CMK (cell line): ENCODE data around the gene TBC1D22A.

Experiments
- DNase-seq: peaks from one replicate; pipeline ENCODE4 v3.0.0-alpha.2; 2010; ENCODE audit warnings: low read depth

The TBC1D22A gene

DNA sequence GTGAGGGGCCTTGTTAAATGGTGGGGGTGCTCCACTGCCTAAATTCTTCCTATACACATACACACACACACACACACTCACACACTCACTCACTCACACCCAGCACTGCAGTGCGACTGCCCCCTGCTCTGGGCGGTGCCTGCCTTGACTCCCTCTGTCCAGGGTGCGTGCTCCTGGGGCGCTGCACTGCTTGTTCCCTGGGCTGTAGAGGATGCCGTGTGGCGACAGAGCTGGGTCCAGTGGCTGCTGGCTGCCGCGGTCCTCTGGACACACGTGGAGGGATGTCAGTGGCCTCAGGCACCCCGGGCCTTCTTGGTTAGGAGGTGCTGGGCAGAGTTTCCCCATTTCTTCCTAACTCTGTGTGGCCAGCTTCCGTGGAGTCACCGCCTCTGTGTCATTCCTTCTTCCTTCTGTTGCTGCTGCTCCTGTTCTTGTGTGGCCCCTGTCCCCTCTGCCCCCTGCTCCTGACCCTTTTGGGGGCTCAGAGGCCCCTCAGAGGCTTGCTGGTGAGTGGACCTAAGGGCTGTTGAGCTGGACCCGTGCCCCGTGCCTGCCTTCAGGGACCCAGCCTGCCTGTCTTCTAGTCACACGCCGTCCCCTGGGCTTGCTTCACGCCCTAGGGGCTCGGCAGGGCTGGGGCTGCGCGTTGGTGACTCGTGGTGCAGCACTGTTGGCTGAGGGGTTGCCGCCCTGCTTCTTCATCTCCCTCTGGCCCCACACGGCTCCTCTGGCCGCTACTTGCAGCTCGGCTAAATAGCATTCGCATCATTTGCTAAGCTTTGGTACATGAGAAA, 147.0 kb downstream of the TBC1D22A start:
- no peak for DNase-seq

GRCh38 chr22:46910624-46911023, 148.2 kb downstream of the TBC1D22A start:
- no peak for DNase-seq

DNA sequence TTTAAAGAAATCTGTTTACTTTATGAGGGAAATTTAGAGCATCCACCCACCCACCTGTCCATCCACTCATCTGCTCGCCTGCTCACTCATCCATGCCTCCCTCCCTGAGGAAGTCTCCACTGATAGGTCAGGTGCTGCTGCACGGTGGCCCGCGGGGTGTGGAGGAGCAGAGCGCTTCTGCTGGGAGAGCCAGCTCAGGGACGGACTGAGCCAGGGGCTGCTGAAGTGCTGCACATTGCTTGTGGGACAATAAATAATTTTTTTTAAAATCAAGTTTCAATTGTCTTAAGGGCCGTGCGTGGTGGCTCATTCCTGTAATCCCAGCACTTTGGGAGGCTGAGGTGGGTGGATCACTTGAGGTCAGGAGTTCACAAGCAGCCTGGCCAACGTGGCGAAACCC, 148.9 kb downstream of the TBC1D22A start:
- no peak for DNase-seq

- DNase-seq: no peak
Observed at GRCh38 chr22:46913351-46913750, 150.9 kb downstream of the TBC1D22A start.

DNA sequence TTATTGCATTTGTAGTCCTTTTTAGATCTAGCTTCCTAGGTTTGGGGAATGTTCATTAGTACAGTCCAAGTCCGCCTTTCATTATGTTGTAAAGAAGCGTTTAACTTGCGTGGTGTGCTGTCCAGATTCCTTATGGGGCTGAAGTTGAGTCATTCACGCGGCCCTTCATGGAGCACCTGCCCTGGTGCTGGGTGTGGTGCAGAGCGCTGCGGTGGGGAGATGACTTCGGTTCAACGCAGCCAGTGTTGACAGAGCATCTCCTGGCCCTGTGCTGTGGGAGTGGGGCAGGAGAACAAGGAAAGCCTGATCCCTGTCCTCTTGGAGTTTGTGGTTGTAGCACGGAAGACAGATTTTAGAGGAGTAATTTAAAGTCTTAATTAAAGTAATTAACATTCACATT, 152.0 kb downstream of the TBC1D22A start:
- no peak for DNase-seq

DNA sequence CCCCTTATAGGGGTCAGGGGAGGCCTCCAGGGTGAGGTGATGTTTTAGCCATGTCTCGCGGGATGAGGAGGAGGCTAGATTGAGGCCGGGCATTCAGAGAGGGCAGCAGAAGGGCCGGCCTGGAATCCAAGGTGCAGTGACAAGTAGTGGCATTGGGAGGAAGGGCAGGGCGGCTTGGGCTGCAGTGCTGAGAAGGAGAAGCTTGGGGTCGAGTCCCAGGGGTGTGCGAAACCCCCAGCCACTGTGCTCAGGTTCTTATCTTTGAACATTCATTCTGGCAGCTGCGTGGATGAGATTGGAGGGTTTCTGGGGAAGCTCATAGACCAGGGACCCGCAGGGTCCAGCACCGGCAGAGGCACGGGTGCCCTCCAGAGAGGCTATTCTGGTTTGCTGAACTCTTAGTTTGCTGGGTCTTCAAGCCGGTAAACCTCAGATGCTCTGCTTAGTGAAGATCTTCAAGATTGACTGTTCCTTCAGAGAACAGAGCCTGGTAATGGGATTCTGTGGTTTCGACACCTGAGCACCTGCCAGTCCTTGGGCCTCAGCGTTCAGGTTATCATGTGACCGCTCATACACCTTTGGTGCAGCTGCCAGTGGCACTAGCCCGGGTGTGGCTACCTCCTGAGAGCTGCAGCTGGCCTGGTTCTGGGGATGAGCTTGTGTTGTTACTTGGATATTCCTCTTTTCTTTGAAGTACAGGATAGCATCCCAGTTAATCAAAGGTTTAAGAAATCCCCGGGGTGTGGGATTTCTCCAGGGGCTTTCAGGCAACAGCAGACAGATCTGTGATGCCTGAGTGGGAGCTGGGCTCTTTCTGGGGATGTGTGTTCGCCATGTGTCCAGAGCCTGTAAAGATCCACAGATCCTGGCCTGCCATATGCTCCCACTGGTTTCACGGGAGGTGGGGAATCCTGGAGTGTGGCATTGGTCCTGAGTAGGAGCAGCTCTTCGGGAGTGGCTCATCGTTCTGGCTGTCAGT, 152.8 kb downstream of the TBC1D22A start:
- DNase-seq: no peak

- no peak for DNase-seq
Observed at GRCh38 chr22:46915950-46916730, 153.7 kb downstream of the TBC1D22A start.

- no peak for DNase-seq
Observed at GRCh38 chr22:46916886-46917770, 154.7 kb downstream of the TBC1D22A start.

DNA sequence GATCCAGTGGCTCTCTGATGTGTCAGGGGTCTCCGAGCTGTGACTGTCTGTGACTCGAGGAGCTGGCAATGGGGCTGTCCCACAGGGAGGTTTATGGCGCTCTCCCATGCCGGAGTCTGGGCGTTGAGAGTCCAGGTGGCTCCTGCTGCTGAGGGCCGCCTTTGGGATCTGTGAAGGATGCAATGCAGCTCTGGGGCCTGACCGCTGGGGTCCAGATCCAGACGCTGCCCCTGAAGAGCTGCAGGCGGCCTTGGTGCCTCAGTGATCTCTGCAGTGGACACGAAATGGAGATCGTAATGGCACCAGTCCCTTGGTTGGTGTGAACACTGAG, 155.3 kb downstream of the TBC1D22A start:
- DNase-seq: no peak

- DNase-seq: no peak
Observed at GRCh38 chr22:46918197-46918596, 155.7 kb downstream of the TBC1D22A start.

DNA sequence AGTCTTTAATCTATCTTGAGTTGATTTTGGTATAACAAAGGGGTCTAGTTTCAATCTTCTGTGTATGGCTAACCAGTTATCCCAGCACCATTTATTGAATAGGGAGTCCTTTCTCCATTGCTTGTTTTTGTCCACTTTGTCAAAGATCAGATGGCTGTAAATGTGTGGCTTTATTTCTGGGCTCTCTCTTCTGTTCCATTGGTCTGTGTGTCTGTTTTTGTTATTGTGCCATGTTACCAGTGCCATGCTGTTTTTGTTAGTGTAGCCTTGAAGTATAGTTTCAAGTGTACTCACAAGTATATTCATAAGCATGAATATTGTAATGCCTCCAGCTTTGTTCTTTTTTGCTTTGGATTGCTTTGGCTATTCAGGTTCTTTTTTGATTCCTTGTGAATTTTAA, 159.6 kb downstream of the TBC1D22A start:
- DNase-seq: no peak

DNA sequence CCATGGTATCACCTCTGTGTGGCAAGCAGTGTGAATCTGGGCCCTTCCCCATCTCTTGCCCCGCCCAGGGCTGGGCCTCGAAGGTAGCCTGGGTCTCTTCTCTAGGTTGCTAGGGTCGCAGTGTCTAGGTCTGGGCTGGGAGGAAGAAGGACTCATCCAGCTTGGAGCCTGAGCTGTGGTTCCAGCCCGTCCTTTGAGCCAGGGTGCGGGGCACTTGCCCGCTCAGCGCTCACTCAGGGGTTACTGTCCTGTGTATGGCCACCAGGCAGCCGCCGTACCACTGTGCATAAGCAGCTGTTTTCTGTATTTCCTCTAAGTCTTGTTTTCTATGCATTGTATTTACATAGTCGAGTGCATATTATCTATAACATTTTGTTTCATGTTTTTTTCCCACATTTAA, 160.9 kb downstream of the TBC1D22A start:
- no peak for DNase-seq

DNA sequence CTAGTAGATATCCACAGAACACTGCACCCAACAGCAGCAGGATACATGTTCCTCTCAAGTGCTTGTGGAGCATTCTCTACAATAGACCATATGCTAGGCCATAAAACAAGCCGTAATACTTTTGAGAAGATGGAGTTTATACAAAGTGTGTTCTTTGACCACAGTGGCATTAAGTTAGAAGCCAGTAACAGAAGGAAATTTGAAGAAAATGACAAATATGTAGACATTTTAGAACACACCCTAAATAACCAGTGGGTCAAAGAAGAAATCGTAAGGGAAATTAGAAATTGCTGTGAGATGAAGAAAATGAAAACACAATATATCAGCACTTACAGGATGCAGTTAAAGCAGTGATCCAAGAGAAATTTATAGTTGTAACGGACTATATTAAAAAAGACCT, 163.4 kb downstream of the TBC1D22A start:
- DNase-seq: no peak

- DNase-seq: no peak
Observed at GRCh38 chr22:46929046-46929709, 166.7 kb downstream of the TBC1D22A start.

DNA sequence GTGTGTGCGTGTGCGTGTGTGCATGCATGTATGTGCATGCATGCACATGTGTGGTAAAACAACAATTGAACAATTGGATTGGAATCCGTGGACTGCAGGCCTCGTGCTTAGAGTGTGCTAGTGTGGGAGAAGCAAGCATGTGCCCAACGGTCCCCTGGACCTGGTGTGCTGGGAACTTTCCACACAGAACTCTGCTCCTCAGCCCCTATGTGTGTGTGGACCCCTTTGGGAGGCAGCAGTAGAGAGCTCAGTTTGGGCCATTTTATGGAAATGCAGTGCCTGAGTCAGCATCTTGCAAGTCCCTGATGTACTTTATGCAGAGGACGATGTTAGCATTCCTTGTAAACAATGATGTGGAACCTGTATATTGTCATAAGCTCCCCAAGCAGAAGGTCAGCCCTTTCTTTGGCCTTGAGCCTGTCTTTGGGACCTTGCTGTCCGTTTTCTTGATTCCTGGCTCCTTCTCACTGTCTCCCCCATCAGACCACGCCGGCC, 167.3 kb downstream of the TBC1D22A start:
- DNase-seq: no peak

- no peak for DNase-seq
Observed at GRCh38 chr22:46931414-46931813, 169.0 kb downstream of the TBC1D22A start.

- no peak for DNase-seq
Observed at GRCh38 chr22:46931881-46932280, 169.4 kb downstream of the TBC1D22A start.

DNA sequence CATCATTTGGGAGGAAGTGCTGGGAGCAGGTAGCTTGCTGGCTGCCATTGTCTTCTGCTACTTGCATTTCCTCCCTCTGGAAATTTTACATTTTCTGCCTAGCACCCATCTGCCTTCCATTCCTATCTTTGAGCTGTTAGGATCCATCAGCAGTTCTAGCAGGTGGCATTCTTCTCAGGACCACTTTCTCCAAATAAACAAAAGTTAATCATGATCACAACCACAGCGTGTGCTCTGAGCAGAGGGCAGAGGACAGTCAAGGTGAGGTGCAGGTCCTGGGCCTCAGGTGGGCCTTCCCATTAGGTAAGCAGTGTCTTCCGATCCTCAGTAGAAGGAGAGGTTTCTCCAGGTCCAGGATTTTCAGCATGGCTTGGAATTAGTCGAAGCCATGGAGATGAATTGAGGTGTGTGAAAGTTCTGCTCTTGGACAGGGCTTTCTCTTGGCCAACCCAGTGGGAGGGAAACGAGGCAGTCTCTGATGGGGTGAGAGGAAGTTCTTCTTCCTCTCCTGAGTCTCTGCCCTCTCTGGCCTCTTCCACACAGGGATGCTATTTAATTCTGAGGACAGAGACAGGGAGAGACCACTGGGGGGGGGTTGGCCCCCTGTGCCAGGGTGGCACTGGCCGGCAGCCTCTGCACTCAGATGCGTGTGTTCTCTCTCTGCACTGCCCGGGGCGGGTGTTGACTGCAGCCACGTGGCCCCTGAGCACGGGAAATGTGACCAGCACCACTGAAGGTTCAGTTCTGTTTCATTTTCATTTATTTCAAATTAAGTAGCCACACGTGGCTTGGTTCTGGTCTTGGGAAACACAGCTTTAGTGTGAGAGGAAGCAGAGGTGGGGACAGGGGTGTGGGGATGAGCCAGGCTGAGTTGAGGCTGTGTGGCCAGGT, 170.8 kb downstream of the TBC1D22A start:
- DNase-seq: no peak

DNA sequence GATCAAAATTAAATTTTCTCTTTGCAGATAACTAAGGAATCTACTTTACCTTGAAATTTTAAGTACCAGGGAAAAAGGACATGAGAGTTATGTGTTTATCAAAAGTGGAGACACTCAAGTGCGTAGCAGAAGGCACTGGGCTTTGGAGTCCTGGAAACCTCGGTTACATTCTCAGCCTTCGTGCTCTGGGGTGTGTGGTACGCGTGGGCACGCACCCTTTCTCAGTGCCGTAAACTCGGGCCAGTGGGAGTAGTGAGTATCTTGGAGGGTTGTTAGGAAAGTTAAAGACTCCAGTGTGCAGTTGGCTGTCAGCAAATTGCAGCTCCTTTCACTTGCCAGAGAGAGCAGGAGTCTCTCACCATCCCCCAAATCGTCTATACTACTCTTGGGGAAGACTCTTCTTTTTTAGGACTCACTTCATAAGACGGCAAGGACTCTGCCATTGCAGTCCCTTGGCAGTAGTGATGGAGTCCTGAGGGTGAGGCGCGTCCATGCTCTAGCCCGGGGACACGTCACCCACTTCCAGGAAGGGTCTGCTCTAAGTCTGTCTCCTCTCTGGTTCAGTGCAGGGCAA, 171.8 kb downstream of the TBC1D22A start:
- DNase-seq: no peak
